PFSK-1 (cell line): ENCODE data around the gene LNX1.

ENCODE experiments used
- FOXP2 ChIP-seq: optimal IDR thresholded peaks from 2 replicates; pipeline ENCODE3; 2011; ENCODE audit warnings: borderline replicate concordance, control low read depth, inconsistent platforms; ENCODE audit not compliant: insufficient read depth; ENCODE audit errors: extremely low read length, extremely low read depth
- POLR2AphosphoS5 ChIP-seq: IDR thresholded peaks from 2 replicates; pipeline ENCODE4 v1.6.1; 2012; ENCODE audit warnings: low read depth, mild to moderate bottlenecking, control low read depth, low read length, moderate library complexity
- SIN3A ChIP-seq: IDR thresholded peaks from 2 replicates; pipeline ENCODE4 v1.6.1; 2012; ENCODE audit warnings: mild to moderate bottlenecking, low read length, moderate library complexity, borderline replicate concordance; ENCODE audit not compliant: insufficient read depth
- TAF1 ChIP-seq: IDR thresholded peaks from 2 replicates; pipeline ENCODE4 v1.6.1; 2012; ENCODE audit warnings: low read length, control low read depth, borderline replicate concordance; ENCODE audit not compliant: insufficient read depth
- TF ChIP-seq, protein P1 (sequence below), 2 experiments: IDR thresholded peaks; 2 replicates each; pipeline versions ENCODE4 v1.6.1 to v1.8.0; 2011 to 2012; ENCODE audit warnings: low read depth in 2 of 2, low read length in 2 of 2, control low read depth in 1 of 2, inconsistent platforms in 1 of 2, mild to moderate bottlenecking in 1 of 2, moderate library complexity in 1 of 2; ENCODE audit not compliant: insufficient read depth in 1 of 2

Gene LNX1

GRCh38 chr4:53579826-53580225 lies 11.5 kb downstream of the LNX1 start:
- TF ChIP-seq FOXP2 (no peak), SIN3A (no peak), POLR2AphosphoS5 (no peak), TAF1 (no peak)

- TF ChIP-seq POLR2AphosphoS5 (no peak), SIN3A (no peak), TAF1 (no peak), FOXP2 (no peak)
- TF ChIP-seq, protein P1, sequence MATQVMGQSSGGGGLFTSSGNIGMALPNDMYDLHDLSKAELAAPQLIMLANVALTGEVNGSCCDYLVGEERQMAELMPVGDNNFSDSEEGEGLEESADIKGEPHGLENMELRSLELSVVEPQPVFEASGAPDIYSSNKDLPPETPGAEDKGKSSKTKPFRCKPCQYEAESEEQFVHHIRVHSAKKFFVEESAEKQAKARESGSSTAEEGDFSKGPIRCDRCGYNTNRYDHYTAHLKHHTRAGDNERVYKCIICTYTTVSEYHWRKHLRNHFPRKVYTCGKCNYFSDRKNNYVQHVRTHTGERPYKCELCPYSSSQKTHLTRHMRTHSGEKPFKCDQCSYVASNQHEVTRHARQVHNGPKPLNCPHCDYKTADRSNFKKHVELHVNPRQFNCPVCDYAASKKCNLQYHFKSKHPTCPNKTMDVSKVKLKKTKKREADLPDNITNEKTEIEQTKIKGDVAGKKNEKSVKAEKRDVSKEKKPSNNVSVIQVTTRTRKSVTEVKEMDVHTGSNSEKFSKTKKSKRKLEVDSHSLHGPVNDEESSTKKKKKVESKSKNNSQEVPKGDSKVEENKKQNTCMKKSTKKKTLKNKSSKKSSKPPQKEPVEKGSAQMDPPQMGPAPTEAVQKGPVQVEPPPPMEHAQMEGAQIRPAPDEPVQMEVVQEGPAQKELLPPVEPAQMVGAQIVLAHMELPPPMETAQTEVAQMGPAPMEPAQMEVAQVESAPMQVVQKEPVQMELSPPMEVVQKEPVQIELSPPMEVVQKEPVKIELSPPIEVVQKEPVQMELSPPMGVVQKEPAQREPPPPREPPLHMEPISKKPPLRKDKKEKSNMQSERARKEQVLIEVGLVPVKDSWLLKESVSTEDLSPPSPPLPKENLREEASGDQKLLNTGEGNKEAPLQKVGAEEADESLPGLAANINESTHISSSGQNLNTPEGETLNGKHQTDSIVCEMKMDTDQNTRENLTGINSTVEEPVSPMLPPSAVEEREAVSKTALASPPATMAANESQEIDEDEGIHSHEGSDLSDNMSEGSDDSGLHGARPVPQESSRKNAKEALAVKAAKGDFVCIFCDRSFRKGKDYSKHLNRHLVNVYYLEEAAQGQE (IDR thresholded peaks at IDR 0.05; ENCODE audit: insufficient read depth in 1 of 2, low read depth in 2 of 2, low read length in 2 of 2) = no peak
Measured at GRCh38 chr4:53576676-53577372, 14.5 kb downstream of the LNX1 start.

- TF ChIP-seq TAF1 (no peak), FOXP2 (no peak), POLR2AphosphoS5 (no peak), SIN3A (no peak)
- TF ChIP-seq, protein P1 (IDR thresholded peaks at IDR 0.05; ENCODE audit: insufficient read depth in 1 of 2, low read depth in 2 of 2, low read length in 2 of 2) = no peak
Measured at GRCh38 chr4:53576071-53576617, 15.1 kb downstream of the LNX1 start.

DNA sequence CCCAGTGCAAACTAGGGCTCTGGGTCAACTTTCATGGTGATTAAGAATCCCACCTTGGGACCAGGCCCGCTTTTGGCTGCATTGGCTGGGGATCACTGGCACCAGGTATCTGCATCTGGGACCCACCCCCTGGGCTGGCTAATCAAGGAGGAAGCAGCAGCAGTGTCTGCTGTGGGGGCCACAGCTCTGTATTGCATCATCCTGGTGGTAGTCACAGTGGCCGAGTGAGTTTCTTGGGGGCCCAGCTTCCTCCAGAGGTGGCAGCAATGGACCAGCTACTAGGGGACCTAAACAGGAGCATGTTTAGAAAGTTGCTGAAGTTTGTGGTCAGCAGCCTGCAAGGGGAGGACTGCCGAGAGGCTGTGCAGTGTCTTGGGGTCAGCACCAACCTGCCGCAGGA lies 15.7 kb downstream of the LNX1 start:
- TF ChIP-seq TAF1 (no peak), POLR2AphosphoS5 (no peak), SIN3A (no peak), FOXP2 (no peak)
- TF ChIP-seq, protein P1 (IDR thresholded peaks at IDR 0.05; ENCODE audit: insufficient read depth in 1 of 2, low read depth in 2 of 2, low read length in 2 of 2) = no peak

GRCh38 chr4:53574528-53574927 lies 16.8 kb downstream of the LNX1 start:
- TF ChIP-seq TAF1 = no peak
- no peak for TF ChIP-seq SIN3A
- TF ChIP-seq, protein P1 (IDR thresholded peaks at IDR 0.05; ENCODE audit: insufficient read depth in 1 of 2, low read depth in 2 of 2, low read length in 2 of 2) = no peak
- no peak for TF ChIP-seq FOXP2
